NCI-H146 (cell line): ENCODE results near the gene DRAXIN.
A peak's percentile ranks its signal among the peaks of the same experiment; 100 is the strongest.

ENCODE experiments used
- DNase-seq: peaks from one replicate; lab custom pipeline; 2025; lab: John Stamatoyannopoulos, UW

The DRAXIN gene, protein sequence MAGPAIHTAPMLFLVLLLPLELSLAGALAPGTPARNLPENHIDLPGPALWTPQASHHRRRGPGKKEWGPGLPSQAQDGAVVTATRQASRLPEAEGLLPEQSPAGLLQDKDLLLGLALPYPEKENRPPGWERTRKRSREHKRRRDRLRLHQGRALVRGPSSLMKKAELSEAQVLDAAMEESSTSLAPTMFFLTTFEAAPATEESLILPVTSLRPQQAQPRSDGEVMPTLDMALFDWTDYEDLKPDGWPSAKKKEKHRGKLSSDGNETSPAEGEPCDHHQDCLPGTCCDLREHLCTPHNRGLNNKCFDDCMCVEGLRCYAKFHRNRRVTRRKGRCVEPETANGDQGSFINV

DNA sequence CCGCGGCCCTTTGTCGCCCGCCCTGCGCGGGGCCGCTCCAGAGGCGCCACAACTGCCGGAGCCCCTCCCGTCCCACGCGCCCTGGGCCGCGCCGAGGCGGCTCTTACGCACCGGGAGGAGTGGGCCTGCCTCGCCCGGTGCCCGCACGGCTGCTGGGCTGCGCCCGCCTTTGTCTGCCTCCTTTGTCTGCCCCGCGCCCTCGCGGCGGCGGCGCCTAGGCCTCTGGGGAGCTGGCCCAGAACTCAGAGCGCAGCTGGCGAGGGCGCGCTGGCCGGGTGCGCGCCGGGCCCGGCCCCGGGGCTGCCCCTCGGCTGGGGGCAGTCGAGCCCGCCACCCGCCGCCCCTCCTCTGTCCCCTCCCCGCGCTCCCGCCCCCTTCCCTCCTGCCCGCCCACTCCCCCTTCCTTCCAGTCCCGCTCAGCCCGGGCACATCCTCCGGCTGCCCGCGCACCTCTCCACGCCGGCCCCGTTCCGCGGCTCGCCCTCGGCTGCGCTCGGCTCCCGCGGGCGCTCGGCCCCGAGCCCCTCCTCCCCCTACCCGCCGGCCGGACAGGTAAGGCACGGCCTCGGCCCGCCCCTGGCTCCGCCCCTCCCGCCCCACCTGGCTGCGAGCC lies at the start of gene DRAXIN:
Gene DRAXIN (plus strand): TSS at position 409 of the 613 bp plus-strand sequence. CDS start 14,549 bp downstream, outside the sequence.
- peak; percentile 74 for DNase-seq

DNA sequence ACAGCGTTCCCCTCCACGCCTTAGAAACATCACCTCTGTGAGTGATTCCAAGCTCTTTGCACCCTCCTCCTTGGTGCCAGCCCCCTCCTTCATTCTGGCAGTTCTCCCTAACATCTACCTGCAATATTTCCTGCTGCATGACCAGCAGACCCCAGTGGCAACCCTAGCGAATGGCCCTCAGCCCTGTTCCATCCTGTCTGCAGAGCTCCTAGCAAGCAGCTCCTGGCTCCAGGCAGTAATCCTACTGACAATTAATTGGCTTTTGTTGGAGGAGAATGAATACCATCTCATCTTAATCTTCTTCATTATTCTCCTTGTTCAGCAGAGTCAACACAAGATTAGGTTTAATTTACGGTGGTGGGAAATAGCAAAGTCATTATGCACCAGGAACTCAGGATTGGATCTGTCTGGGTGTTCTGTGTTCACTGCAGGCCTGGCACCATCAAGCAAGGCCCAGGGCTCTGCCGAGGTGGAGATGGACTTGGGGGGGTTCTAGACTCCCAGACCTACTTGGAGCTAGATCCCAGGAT lies 49.7 kb upstream of the DRAXIN start:
- DNase-seq, result no peak

DNA sequence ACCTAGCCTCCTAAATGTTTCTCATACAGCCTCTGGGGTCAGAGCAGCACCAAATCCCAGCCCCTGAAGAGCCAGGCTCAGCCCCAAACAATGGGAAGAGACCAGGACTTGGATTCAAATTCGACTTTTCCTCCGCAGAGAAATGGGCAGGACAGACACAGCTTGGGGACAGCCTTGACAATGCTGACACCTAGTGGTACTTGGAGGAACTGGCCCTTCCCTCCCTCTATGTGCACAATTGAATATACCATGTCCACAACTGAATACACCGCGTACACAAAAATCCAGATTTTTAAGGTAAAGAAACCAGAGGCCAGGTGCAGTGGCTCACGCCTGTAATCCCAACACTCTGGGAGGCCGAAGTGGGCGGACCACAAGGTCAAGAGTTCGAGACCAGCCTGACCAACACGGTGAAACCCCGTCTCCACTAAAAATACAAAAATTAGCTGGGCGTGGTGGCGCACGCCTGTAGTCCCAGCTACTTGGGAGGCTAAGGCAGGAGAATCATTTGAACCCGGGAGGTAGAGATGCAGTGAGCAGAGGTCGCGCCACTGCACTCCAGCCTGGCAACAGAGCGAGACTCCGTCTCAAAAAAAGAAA lies 49.0 kb upstream of the DRAXIN start:
- peak; percentile 47 for DNase-seq

DNA sequence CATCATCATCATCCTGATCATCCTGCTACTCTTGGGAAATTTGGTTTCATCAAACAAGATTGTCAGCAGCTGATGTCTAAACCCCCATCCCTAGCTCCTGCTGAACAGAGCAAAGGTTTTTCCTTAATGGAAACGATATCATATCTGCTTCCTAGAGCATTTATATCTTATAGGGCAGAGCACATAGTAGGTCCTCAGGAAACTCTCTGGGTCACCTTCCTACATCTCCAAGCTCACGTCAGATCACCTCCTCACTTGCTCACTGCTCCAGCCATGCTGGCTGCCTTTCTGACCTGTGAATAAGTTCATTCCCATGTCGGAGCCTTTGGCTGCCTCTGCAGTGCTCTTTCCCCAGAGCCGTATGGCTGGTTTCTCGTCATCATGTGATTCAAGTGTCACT lies 47.7 kb upstream of the DRAXIN start:
- DNase-seq, result no peak

DNA sequence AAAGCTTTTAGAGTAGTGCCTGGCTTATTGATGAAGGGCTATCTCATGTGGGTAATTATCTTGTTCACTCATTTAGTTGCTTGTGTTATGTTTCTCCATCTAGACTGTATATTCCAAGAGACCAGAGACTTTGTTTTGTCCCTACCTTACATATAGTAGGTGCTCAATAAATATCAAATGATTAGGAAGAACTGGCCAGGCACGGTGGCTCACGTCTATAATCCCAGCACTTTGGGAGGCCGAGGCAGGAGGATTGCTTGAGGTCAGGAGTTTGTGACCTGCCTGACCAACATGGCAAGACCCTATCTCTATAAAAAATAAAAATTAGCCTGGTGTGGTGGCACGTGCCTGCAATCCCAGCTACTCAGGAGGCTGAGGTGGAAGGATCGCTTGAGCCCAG lies 46.2 kb upstream of the DRAXIN start:
- DNase-seq, result no peak

DNA sequence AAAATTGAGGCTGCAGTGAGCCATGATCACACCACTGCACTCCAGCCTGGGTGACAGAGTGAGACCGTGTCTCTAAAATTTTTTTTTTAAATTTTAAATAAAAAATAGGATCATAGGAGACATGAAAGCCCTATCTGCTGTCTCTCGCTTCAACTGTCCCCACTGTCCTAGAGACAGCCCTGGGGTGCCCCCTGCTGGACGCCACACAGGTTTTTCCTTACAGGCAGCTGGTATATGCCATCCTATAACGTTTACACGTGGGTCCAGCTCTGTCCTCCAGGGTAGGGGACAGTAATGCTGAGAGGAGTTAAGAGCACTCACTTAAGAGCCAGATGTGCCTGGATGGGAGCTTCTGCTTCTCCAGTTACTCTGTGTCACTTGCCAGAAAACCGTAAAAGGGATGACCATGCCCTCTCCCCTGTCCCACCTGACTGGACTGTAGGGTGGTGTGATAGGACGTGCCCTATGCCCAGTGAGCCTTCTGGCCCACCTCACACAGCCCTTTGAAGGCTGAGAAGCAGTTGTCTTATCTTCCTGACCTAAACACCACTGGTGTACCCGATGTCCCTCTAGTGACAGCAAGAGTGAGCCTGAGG lies 45.7 kb upstream of the DRAXIN start:
- DNase-seq, result peak; percentile 71

DNA sequence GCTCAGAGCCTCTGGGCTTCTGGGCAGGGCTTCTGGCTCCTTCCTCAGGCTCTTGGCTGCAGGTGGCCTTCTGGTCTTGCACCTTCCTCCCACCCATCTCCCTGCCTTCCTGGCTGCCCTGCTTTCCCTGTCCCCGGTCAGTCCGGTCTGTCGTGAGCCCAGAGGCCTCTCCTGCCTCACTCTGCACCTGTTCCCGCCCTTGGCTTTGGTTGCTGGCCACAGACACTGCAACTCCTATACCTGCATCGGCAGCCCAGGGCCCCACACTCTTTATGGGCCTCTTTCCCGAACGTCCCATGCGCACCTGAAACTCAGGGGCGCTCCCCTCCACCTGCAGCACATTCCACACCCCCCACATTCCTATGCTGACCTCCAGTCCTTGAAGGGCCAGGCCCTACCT lies 45.2 kb upstream of the DRAXIN start:
- DNase-seq, result no peak

DNA sequence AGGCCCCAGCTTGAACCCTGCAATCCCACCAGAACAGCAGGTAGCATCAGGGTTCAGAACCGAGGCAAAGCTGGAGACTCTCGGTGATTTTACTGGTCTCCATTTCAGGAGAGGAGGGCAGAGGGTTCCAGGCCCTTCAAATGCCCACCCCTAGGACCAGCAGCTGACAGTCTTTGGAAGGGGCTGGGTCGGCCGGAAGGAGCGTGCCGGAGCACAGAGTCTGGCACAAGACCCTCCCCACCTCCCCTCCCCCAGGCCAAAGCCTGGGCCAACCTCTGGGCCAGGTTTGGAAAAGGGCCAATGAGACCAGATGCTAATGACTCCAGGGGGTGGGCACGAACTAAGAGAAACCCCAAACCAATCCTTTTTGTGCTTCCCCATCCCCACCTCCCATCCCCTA lies 44.2 kb upstream of the DRAXIN start:
- DNase-seq, result no peak

DNA sequence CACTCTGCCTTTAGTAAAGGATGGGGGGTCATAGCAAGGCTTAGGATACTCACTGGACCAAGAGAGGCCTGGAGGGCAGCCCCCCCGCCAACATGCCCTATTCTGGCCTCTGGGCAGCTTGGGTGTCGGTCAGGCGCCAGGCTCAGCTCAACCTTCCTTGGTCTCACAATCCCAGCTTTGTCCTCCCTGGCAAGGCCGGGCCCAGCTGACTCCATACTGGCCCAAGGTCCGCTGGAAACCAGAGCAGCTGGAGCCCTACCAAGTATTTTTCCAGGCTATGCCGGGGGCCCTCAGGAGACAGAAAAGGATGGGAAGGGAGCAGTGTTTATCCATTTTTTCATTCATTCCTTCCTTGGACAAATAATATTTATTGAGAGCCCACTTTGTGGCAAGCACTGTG lies 43.5 kb upstream of the DRAXIN start:
- no peak for DNase-seq

DNA sequence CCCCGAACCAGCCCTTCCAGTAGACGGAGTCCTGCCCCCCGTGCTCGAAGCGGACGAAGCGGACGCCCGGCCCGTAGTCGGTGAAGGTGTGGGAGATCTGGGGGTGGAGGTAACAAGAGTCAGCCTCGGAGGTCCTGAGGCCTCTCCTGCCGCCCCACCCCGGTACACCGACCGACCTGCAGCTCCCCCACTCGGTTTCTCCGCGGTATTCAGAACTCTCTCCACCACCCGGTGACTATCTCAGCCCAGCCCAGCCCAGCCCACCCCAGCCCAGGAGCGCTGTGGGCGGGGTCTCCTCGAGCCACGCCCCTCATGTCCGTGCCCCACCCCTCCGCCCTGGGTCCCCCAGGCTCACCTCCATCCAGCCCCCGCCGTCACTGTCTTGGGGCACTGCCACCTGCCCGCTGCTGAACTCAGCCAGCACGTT lies 42.8 kb upstream of the DRAXIN start:
- DNase-seq, result no peak

DNA sequence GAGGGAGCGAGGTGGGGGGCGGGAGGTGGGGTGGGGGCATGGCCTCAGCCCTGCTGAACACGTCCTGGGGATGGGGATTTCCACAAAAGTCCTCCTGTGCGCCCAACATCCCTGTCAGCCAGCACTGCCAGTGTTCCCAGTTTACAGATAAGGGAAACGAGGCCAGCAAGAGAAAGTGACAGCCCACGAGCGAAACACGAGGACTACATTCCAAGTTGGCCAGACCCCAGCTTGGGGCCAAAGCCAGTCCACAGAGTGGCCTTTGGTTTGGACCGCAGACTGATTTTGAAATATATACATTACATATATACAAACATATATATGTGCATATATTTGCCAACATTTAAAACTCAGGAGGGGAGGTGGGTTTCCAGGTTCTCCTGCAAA lies 42.3 kb upstream of the DRAXIN start:
- no peak for DNase-seq

DNA sequence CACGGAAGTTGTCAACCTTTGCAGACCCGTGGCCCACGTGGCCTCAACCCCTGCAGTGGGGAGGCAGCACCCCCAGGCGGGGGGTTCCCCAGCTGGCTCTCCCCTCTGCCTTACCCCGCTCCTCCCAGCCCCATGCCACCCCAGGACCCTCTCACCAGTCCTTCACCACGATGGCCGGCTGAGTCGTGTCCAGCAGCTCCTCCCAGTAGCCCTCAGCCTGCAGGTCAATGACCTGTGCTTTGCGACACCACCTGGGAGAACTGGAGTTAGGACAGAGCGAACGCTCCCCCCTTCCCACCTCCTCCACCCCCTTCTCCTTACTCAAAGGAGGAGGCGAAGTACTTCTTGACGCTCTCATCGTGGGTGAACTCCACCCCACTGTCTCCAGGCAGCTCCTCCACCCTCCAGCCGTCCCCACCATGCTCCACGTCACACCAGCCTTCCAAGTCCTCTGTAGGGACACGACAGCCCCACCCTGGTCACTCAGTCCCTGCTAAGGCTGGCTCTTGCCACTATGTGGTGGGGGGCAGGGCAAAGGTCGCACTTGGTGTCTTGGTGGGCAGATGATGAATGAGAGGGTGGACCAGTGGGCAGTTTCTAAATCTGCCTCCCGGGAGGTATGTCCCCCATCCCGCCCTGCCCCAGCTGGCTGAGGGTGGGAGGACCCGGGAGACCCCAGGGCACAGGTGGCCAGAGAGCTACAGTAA lies 41.7 kb upstream of the DRAXIN start:
- DNase-seq, result no peak

DNA sequence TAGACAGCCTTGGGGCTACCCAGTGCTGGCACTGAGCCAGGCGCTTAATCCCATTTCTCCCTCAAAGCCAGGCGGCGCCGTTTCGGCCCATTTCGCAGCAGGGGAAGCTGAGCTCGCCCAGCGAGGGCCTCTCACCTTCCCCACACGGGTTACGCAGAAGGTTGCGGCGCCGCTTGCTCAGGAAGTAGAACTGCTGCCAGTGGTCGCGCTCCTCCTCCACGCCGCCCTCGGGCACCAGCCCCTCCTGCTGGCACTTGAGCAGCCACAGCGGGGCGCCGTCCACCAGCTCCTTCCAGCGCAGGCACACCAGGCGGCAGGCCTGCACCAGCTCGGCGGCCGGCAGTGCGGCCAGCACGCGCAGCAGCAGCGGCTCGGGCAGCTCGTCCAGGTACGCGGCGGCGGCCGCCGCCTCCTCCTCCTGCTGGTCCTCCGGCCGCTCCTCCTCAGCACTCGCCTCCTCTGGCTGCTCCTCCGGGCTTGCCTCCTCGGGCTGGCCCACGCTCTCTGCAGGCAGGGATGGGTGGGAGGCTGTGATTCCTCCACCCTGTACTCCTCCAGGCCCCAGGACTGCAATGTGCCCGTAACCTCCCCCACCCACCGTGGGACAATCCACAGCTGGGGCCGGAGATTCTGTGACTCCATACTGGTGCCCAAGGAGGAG lies 41.0 kb upstream of the DRAXIN start:
- peak; percentile 79 for DNase-seq

DNA sequence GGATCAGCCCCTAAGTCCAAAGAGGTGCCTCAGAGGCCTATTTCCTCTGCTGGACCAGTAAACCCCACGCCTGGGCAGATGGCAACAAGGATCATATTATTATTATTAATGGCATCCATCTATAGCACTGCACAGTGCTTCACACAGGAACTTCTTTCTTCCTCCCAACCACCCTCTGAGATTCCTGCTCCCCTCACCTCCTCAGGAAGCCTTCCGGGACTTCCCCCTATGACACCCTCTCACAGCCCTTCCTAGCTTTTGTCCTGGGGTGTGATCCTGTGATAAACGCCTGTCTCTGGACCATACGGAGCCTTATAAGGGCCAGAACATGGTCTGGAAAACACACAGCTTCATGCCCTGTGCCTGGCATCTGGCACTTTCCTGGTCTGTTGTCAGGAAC lies 40.5 kb upstream of the DRAXIN start:
- DNase-seq, result no peak

DNA sequence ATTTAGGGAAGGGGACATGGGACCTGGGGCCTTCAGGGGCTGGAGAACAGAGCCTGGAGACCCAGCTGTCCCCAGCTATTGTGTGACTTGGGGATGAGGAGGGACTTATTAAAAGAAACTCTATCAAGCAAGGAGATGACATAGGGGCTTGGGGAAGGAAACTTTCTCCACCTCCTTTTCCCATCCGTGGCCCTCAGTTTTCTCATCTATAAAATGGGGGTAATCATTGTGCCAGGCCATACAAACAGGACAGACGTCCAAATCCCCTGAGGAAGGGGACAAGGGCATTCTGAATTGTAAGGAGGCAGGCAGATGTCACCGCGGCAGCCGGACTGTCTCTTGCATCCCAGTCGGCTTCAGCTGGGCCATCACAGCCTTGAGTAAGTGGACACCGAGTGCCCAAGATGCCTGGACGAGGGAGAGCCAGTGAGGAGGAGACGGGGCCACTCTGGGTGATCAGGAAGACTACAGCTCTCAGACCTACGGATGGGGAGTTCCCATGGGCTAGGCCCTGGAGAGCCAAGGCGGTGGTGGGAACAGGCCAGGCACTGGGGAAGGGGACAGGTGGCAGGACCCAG lies 39.2 kb upstream of the DRAXIN start:
- no peak for DNase-seq

DNA sequence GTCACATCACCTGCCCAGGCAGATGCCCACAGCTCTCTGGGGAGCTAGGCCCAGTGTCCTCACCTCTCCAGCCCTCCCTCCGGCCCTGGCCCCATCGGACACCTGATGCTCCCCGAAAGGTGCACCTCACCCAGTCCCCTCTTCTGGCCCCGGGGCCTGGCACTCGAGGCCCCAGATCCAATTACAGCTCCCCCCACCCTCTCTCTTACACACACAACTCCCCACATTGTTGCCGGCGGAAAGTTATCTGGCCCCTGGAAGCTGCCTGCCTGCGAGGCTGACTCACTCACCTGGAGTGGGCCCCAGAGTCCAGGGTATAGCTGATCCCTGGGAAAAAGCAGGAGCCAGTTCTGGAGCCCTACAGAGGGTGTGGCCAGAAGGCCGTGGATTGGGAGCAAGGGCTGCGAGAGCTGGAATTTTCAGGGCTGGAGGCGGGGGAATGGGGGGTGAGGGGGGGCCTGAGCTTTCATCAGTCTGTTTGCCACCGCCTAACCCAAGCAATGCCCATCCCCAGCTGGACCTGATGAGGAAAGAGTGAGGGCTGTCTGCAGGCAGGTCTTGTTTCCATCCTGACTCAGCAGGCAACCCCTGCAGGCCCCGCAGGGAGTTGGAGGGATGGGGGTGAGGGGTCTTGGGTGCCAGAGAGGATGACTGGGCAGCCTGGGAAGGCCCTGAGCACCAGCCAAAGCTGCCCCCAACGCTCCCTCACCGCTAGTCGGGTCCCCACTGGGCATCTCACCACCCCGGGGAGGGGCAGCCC lies 38.2 kb upstream of the DRAXIN start:
- no peak for DNase-seq

DNA sequence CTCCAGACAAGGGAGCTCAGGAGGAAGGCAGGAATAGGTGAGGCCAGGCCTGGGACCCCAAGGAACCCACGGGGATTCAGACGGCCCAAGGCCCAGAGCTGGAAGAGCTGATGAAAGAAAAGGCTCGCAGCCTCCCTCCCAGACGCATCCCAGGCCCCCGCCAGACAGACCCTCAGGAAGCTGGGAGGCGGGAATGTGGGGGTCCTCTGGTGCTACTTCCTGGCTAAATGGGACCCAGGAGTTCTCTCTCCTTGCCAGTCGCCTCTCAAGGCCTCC lies 37.7 kb upstream of the DRAXIN start:
- no peak for DNase-seq

DNA sequence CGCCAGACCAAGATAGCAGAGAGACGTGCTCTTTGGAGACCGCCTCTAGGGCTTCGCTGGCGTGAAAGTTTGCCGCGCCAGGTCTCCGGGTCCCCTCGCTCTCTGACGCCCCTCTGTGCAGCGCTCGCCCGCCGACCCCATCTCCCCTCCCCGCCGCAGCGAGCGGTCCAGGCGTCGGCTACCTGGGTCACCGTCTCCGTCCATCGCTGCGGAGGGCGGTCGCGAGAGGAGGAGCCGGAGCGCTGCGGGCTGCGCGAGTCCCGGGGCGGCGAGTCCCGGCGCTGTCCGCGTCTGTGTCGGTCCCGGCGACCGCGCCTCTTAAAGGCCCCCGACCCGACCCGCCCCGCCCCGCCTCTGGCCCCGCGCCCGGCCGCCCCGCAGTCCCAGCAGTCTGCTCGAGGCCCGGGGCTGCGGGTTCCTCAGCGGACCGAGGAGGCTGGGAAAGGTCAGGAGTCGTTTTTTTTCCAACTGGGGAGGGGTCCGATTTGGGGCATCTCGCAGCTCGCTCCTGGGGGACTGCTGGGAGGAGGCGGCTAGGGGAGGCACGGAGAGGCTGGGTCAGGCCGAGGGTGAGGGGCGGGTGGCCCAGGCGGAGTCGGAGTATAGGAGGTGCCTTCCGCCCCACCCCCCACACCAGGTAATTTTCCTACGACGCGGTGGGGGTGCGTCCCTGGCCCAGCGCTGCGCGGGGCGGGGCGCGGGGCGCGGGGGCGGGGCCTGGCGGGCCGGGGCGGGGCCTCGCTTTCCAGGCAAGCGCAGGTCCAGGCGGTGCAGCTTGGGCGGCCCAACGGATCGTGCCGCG lies 37.2 kb upstream of the DRAXIN start, which contains the start of the genes FBXO2 and FBXO44:
Gene FBXO2 (minus strand): TSS at position 293 of the 802 bp plus-strand sequence. CDS start 89 bp downstream, at position 204.
Gene FBXO44 (plus strand): TSS at position 741 of the 802 bp plus-strand sequence. CDS start 959 bp downstream, outside the sequence.
- peak; percentile 52 for DNase-seq
